IPS-18a (cell line): Measurements from ENCODE around the gene LINC01488.

Experiments used
- H3K27ac ChIP-seq: one replicate; pipeline ENCODE4 v1.5.1; 2013; ENCODE audit warnings: low read length
- H3K27me3 ChIP-seq: one replicate; pipeline ENCODE4 v1.6.1; 2013; ENCODE audit warnings: mild to moderate bottlenecking, low read length; ENCODE audit not compliant: control insufficient read depth, insufficient read depth
- H3K36me3 ChIP-seq: one replicate; pipeline ENCODE4 v1.6.1; 2013; ENCODE audit warnings: low read depth, low read length; ENCODE audit not compliant: control insufficient read depth
- H3K4me1 ChIP-seq: one replicate; pipeline ENCODE4 v1.6.1; 2013; ENCODE audit warnings: low read depth, low read length; ENCODE audit not compliant: control insufficient read depth
- H3K4me3 ChIP-seq: one replicate; pipeline ENCODE4 v1.5.1; 2013; ENCODE audit warnings: low read length
- H3K9ac ChIP-seq: one replicate; pipeline ENCODE4 v1.6.1; 2013; ENCODE audit warnings: mild to moderate bottlenecking, low read length, moderate library complexity
- H3K9me3 ChIP-seq: one replicate; pipeline ENCODE4 v1.6.1; 2013; ENCODE audit warnings: low read depth, low read length; ENCODE audit not compliant: control insufficient read depth

LINC01488 gene

DNA sequence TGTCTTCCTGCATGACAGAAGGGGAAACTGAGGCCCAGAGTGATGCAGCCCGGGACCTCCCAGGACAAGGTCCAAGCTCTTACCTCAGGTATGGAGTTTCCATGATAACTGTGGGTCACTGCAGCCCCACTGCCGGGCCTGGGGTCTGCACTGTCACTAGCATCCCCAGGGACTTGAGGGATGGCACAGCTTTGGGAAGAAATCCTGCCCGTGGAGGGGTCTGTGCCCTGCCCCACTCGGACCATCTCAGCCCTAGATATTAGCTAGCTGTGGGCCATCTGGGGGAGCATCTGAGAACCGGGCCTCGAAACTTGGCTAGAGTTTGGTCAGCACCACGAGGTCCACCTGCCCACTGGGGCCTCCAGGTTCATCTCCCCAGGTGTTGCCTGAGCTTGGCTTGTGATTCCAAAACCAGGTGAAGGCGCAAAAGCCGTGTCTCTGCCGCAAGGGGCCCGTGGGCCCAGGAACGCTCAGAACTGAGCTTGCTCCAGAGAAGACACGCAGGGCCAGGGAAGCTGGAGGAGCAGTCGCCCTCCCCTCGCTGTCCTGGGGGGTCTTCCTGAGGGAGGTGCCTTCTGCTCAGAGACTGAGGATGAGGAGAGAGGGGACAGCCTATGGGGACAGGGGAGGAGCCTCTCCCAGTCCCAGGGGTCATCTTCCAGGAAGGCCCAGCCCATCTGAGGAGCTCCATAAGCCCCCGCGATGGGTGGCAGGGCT lies 4.8 kb downstream of the LINC01488 start:
- Histone ChIP-seq H3K27me3 (no peaks in the 10 kb centered on the region), H3K27ac (no peak overlapping the region), H3K9me3 (no peaks in the 10 kb centered on the region), H3K9ac (no peak overlapping the region), H3K4me1 (peaks cover 9% of the 10 kb centered on the region), H3K36me3 (no peaks in the 10 kb centered on the region), H3K4me3 (no peak overlapping the region)

- H3K4me3 ChIP-seq = no peak overlapping the region
- H3K9me3 ChIP-seq = no peaks in the 10 kb centered on the region
- no peaks in the 10 kb centered on the region for H3K27me3 ChIP-seq
- H3K4me1 ChIP-seq = peaks cover 9% of the 10 kb centered on the region
- no peak overlapping the region for H3K27ac ChIP-seq
- H3K9ac ChIP-seq = no peak overlapping the region
- no peaks in the 10 kb centered on the region for H3K36me3 ChIP-seq
These were observed 5.4 kb downstream of the LINC01488 start for GRCh38 chr11:69486773-69487291.

DNA sequence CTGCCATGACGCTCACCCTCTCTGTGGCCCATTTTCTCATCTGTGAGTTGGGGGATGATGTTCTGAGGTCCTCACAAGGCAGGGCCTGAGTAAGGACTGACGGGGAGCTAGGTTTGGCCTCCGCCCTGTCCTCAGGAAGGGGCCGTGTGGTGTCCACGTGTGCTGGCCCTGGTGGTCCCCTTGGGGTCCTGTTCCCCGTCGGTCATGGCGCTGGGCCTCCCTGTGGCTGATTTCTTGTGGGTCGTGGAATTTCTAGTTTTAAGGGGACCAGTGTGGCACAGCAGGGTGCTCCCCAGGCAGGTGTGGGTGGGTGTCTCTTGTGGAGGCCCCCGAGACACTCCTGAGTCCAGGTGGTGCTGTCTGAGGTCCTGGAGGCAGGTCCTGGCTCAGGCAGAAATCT lies 5.9 kb downstream of the LINC01488 start:
- Histone ChIP-seq H3K4me1 (peaks cover 9% of the 10 kb centered on the region), H3K36me3 (no peaks in the 10 kb centered on the region), H3K27ac (no peak overlapping the region), H3K9me3 (no peaks in the 10 kb centered on the region), H3K4me3 (no peak overlapping the region), H3K27me3 (no peaks in the 10 kb centered on the region), H3K9ac (no peak overlapping the region)

DNA sequence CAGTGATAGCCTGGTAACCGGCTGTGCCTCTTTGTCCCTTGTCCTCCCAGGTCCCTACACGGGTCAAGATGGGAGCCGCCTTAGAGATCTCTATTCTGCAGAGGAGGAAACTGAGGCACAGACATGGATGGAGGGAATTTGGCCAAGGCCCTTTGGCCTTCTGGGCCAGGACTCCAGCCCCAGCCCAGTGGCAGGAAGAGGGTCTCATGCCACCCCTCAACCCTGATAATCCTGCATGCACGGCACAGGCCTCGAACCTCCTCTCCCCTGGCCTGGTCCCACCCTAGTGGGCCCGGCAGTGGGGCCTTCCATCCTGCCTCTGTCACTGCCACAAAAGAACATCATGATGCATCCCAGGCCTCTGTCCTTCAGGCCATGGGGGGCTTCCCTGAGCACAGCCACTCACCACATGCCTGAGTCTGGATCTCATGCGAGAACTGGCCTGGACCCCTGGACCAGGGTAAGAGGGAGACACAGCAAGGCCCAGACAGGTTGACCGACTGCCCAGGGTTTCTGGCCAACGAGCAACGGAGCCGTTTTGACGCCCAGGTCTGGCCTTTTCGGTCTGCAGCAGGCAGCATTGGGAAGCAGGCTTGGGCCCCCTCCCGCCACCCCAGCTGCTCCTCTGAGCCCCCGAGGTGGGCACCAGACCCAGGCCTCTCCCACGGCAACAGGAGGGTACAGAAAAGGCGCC lies 6.5 kb downstream of the LINC01488 start:
- H3K4me1 ChIP-seq = peaks cover 9% of the 10 kb centered on the region
- no peak overlapping the region for H3K27ac ChIP-seq
- H3K4me3 ChIP-seq = no peak overlapping the region
- no peaks in the 10 kb centered on the region for H3K27me3 ChIP-seq
- no peaks in the 10 kb centered on the region for H3K9me3 ChIP-seq
- H3K9ac ChIP-seq = no peak overlapping the region
- H3K36me3 ChIP-seq = no peaks in the 10 kb centered on the region

DNA sequence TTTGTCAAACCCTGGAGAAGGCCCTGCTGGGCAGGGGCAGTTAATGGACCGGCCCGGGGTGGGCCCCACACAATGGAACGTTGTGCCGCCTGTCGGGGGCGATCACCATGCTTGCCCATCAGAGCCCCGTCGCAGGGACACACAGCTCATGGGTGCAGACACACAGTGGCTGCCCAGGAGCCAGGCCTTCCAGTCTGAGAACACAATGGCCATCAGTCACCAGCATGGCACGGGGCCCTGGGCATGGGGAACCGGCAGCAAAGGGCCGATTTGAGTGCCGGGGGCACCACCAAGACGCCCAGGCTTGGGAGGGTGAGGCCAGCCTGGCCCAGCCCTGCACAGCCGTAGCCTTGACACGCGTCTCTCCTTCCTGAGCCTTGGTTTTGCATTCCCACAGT lies 7.1 kb downstream of the LINC01488 start:
- H3K36me3 ChIP-seq = no peaks in the 10 kb centered on the region
- no peaks in the 10 kb centered on the region for H3K9me3 ChIP-seq
- no peak overlapping the region for H3K9ac ChIP-seq
- H3K27ac ChIP-seq = no peak overlapping the region
- H3K4me1 ChIP-seq = peaks cover 9% of the 10 kb centered on the region
- H3K4me3 ChIP-seq = no peak overlapping the region
- no peaks in the 10 kb centered on the region for H3K27me3 ChIP-seq

- Histone ChIP-seq H3K9me3 (no peaks in the 10 kb centered on the region), H3K9ac (no peak overlapping the region), H3K27ac (no peak overlapping the region), H3K4me3 (no peak overlapping the region), H3K27me3 (no peaks in the 10 kb centered on the region), H3K36me3 (no peaks in the 10 kb centered on the region), H3K4me1 (peaks cover 4% of the 10 kb centered on the region)
These were observed 7.7 kb downstream of the LINC01488 start for GRCh38 chr11:69489031-69489745.

DNA sequence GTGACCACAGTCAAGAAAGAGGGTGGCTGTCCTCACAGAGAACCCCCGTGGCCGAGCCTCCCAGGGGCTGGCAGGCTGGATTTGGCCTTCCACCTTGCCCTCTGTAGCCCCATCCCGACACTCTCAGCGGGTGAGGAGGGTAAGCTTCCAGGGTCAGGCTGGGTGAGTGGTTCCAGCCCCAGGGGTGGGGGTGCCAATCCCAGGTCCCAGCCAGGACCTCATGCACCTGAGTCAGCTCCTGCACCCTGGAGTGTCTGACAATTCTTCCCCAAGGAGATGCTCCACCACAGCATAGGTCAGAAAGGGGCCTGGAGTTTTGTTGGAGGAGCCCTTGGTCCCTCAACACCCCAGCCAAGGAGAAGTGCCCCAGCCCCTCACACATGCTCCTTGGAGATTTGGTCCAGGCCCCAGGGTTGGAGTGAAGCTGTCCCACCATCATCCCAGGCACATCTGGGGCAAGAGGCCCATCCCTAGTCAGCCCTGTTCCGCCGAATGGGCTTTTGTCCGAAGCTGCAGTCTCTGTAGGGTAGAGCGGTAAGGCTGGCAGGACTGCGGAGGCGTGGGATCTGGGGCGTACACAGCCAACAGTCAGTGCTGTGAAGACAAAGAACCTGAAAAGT lies 8.4 kb downstream of the LINC01488 start:
- Histone ChIP-seq H3K36me3 (no peaks in the 10 kb centered on the region), H3K9me3 (no peaks in the 10 kb centered on the region), H3K9ac (no peak overlapping the region), H3K27ac (no peak overlapping the region), H3K4me1 (peaks cover 4% of the 10 kb centered on the region), H3K27me3 (no peaks in the 10 kb centered on the region), H3K4me3 (no peak overlapping the region)

- Histone ChIP-seq H3K4me1 (no peaks in the 10 kb centered on the region), H3K9ac (no peak overlapping the region), H3K9me3 (no peaks in the 10 kb centered on the region), H3K4me3 (no peak overlapping the region), H3K27me3 (no peaks in the 10 kb centered on the region), H3K36me3 (no peaks in the 10 kb centered on the region), H3K27ac (no peak overlapping the region)
These were observed 9.1 kb downstream of the LINC01488 start for GRCh38 chr11:69490516-69490915.

DNA sequence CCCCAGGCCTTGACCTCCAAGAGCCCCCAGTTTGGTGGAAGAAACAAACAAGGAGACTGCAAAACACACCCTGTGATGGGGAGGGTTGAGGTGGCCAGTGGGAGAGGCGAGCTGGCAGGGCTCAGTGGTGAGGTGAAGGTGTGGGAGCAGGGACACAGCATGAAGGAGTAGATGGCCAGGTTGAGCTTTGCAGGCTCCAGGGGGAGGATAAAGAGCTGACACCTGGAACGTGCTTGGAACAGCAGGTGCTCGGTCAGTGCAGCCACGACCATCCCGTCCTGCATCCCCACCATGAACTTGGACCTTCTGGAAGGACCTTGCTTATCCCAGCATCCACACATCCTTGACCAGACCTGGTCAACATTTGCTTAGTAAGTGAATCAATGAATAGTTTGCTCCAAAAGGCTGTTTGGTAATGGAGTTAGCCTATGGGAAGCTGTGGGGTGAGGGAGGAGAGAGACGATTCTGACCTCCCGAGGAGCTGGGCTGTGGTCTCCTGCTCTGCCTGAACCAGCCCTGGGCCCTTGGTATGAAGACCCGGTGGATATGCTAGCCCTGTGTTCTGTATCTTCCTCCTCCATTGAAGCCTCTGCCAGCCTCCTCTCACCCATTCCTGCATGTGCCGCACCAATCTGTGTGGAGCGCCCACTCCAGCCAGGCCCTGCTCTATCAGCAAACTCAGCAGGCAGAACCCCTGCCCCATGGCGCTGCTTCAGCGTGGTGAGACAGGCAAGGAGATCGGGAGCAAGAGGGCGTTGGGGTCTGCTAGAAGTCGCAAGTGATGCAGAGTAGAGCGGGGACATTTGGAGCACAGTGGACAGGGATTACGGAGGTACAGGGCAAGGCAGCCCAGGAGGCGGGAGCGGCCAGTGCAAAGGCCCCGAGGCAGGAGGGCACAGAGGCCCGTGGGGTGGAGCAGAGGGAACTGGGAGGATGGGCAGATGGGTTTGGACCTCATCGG lies 9.9 kb downstream of the LINC01488 start:
- no peak overlapping the region for H3K27ac ChIP-seq
- H3K9me3 ChIP-seq = no peaks in the 10 kb centered on the region
- no peak overlapping the region for H3K4me3 ChIP-seq
- no peaks in the 10 kb centered on the region for H3K27me3 ChIP-seq
- H3K36me3 ChIP-seq = no peaks in the 10 kb centered on the region
- H3K4me1 ChIP-seq = no peaks in the 10 kb centered on the region
- H3K9ac ChIP-seq = no peak overlapping the region

- Histone ChIP-seq H3K9ac (no peak overlapping the region), H3K4me1 (no peaks in the 10 kb centered on the region), H3K4me3 (no peak overlapping the region), H3K9me3 (no peaks in the 10 kb centered on the region), H3K27ac (no peak overlapping the region), H3K27me3 (no peaks in the 10 kb centered on the region), H3K36me3 (no peaks in the 10 kb centered on the region)
These were observed 10.9 kb downstream of the LINC01488 start for GRCh38 chr11:69492201-69492991.
